CD4-positive, alpha-beta T cell treated with Interleukin-15 for 4 hours (primary cell): ENCODE data around the gene DNAH14.
"Not testable (repeated sequence)": the region's sequence is repeated elsewhere in the genome, so short reads cannot be mapped to it uniquely, and the experiment has no call there.

Experiments used
- DNase-seq: peaks from one replicate; pipeline ENCODE4 v3.0.0-alpha.2; 2020; ENCODE audit warnings: low spot score

The DNAH14 gene

GRCh38 chr1:224929335-224930237 is at the start of gene DNAH14:
DNAH14 (plus strand) TSS chr1:224929675; CDS start chr1:224952703, 23,028 bp downstream.
- no peak for DNase-seq

GRCh38 chr1:224880593-224881307 is 48.7 kb upstream of the DNAH14 start:
- DNase-seq = no peak

DNA sequence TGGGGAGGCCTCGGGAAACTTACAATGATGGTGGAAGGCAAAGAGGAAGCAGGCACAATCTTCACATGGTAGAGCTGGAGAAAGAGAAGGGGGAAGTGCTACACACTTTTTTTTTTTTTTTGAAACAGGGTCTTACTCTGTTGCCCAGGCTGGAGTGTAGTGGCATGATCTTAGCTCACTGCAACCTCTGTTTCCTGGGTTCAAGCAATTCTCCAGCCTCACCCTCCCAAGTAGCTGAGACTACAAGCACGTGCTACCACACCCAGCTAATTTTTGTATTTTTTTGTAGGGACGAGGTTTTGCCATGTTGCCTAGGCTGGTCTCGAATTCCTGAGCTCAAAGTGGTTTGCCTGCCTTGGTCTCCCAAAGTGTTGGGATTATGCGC is 48.2 kb upstream of the DNAH14 start:
- DNase-seq = not testable (repeated sequence)

GRCh38 chr1:224881762-224882211 is 47.7 kb upstream of the DNAH14 start:
- DNase-seq = no peak

DNA sequence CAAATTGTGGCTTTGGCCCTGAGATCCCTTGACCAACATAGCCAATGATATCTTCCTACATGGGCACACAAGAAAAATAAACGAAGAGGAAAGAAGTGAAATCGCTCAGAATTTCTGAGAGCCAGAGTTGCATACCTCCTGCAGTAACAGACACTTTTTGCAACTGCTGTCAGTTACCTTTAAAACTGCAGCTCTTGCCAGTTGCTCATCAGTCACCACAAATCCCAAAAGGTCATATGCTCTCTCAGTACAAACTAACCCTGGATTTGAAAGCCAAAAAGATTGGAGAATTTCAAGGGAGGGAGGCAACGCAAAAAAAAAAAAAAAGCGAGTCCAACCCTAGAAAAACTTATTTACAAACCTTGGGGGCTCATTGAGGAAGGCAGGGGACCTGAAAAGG is 47.2 kb upstream of the DNAH14 start:
- no peak for DNase-seq

DNA sequence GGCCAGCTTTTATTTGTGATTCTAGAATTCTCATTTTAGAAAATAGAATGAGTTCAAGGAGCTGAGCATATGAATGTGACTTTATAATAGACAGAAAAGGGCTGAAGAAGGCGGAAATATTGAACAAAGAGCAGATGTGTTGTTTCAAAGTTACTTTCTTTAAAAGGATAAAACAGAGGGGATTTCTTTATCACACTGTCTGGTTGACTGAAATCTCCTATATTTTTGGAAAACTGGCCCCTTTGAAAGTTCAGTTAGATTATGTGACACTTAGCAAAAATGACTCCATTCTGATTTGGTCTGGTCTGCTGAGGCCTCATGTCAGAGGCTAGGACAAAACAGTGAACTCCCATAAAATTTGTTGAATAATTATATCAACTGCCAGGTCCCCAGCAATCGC is 46.4 kb upstream of the DNAH14 start:
- DNase-seq = no peak

- DNase-seq = no peak
Measured at GRCh38 chr1:224884361-224884801, 45.1 kb upstream of the DNAH14 start.

DNA sequence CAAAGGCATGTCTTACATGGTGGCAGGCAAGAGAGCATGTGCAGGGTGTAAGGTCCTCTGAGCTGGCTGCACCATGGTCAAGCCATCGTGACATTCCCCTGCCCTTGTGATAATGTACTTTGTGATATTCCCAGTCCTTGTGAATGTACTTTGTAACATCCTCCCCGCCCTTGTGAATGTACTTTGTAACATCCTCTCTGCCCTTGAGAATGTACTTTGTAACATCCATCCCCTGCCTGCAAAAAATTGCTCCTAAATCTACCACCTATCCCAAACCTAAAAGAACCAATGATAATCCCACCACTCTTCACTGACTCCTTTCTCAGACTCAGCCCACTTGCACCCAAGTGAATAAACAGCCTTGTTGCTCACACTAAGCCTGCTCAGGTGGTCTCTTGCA is 44.1 kb upstream of the DNAH14 start:
- DNase-seq = not testable (repeated sequence)

DNA sequence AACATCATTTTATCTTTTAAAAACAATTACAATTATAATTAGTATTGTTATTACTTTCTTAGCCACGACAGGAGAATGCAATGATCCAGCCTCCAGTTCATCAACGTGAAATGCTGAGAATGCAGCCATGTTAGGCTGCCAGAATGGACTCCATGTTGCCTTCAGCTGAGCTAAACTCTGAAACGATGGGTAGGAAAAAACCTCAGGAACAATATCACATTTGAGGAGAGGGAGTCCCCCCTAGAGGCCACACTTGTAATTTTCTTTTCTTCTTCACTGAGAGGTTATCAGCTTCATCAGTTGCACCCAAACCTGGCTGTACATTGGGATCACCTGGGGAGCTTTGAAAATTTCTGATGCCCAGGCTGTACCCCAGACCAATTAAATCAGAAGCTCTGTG is 34.6 kb upstream of the DNAH14 start:
- DNase-seq = no peak

DNA sequence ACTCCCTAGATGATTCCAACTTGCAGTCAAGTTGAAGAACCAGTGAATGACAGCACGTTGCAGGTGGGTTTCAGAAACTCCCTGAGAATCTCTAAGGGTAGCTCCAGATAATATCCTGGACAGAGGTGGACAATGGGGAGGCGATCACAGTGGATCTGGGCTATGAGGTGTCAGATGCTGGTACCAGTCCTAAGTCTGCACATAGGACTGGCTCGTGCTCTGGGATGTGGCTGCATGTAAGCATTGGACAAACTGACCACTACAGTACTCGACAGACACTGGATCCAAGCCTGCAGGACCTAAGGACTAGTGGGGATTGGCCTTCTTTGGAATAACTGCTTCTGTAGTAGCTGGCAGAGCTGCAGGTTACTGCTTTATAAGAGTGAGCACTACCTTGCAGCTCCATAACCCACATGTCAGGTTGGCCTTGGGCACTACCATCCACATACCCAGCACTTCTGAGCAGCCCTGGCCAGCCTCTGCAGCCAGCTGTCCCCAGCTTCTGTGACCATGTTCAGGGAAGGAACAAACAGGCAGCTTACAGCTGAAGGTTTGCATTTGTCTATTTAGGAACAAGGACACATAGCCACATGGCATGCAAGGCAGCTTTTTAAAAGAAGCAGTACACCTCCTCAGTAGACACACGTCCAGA is 33.2 kb upstream of the DNAH14 start:
- no peak for DNase-seq

GRCh38 chr1:224897529-224898327 is 31.7 kb upstream of the DNAH14 start:
- DNase-seq = no peak

DNA sequence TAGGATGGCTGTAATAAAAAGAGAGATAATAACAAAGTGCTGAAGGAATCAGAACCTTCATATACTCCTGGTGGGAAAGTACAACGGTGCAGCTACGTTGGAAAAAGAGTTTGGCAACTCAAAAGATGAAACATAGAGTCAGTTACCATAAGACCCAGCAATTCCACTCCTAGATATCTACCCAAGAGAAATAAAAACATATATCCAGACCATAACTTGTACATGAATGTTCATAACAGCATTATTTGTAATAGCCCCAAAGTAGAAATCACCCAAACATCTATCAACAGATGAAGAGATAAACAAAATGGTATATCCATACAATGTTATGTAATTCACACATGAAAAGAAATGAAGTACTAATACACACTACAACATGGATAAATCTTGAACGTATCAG is 30.5 kb upstream of the DNAH14 start:
- no peak for DNase-seq

DNA sequence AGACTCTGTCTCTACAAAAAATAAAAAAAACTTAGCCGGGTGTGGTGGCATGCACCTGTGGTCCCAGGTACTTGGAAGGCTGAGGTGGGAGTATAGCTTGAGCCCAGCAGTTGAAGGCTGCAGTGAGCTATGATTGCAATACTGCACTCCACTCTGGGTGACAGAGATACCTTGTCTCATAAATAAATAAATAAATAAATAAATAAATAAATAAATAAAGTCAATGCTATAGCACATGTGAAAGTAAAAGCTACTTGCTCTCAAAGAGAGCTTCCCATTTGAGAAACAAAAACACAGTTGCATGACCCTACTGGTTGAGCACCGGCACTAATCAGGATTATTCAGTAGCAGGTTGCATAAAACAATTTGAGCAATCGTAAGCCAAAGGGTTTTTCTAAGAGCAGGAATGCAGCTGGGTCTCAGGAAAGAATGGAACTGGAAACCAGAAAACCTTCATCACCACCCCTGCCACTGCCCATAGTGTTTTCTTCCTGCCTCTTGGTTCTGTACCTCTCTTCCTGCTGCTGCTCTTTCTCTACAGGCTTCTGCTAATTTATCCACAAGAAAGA is 29.3 kb upstream of the DNAH14 start:
- no peak for DNase-seq

DNA sequence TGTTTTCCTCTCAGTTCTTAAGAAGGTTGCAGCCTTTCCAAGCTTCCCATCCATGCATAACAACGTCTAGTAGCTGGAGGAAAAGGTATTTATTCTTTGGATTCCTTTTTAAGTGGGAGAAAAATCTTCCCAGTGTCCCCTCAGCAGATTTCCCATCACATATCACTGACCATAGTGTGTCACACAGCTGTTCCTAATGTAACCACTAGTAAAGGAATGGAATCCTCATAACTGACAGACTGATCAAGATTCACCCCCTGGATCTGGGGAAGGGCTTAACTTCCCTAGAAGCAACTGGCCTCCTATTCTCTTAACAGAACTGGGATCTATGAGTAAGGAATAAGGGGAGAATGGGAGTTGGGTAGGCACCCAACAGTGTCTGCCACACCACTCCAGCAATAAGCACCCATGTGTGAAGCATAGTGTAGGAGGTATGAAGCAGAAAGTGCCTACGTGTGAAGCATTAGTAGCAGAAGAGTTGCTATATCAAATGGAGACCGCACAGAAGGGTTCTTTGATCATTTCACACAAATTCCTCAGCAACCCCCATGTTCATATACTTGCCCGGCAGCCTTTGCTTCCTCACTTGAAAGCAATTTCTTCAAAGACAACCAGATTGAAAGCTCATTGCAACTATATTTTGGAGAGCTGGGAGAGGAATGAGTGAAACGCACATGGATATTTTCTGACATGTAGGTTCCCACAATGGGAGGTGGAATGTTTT is 28.2 kb upstream of the DNAH14 start:
- no peak for DNase-seq

- DNase-seq = no peak
Measured at GRCh38 chr1:224903955-224904354, 25.5 kb upstream of the DNAH14 start.

GRCh38 chr1:224906340-224906739 is 23.1 kb upstream of the DNAH14 start:
- DNase-seq = no peak

DNA sequence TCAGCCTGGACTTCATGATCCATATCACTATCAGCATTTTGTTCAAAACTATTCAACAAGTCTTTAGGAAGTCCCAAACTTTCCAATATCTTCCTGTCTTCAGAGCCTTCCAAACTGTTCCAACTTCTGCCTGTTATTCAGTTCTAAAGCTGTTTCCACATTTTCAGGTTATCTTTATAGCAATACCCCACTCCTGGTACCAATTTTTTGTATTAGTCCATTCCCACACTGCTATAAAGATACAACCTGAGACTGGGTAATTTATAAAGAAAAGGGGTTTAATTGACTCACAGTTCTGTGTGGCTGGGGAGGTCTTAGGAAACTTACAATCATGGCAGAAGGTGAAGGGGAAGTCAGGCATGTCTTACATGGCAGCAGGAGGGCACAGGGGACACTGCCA is 18.3 kb upstream of the DNAH14 start:
- DNase-seq = no peak

GRCh38 chr1:224914292-224914900 is 15.1 kb upstream of the DNAH14 start:
- DNase-seq = no peak

DNA sequence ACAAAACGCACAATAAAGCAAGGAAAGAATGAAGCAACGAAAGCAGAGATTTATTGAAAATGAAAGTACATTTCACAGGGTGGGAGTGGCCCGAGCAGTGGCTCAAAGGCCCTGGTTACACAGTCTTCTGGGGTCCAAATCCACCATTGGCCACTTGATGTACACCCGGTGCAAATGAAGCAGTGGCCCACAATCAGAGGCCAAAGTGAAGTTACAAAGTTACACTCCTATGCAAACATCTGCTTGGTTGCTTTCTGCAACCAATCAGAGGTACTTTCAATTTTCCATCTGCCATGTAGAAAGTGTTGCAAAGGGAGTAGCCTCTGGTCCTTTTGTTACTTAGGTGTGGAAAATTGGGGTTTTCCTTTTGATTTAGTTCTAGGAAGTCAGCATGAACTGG is 10.0 kb upstream of the DNAH14 start:
- no peak for DNase-seq

DNA sequence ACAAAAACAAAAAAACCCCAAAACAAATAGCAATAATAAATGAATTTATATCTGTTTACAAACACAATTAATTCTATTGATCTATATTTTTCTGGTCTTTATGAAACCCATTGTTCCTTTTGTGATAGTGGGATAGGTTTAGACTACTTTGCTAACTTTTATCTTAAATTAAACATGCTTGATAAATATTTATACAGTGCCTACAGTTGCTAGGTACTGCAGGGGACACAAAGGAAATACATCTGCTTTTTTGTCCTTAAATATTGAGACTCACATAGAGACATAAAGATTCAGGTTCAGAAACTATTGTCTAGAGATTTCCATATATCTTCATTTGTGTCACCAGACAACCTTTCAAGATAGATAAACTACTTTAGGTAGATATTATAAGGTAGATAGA is 8.5 kb upstream of the DNAH14 start:
- DNase-seq = no peak
